ENCODE results near the gene PCDHB4. TPM values are rescaled to one million over a fixed set of nuclear protein-coding genes. Genes with fewer than 3 reads are reported as not detected.

Gene PCDHB4
- total and polyA plus RNA-seq, 2 of the 8 experiments (the other 6 are each of a cell fraction or from before 2014, with no cell fraction given) = 1.3 to 1.5 TPM

DNA sequence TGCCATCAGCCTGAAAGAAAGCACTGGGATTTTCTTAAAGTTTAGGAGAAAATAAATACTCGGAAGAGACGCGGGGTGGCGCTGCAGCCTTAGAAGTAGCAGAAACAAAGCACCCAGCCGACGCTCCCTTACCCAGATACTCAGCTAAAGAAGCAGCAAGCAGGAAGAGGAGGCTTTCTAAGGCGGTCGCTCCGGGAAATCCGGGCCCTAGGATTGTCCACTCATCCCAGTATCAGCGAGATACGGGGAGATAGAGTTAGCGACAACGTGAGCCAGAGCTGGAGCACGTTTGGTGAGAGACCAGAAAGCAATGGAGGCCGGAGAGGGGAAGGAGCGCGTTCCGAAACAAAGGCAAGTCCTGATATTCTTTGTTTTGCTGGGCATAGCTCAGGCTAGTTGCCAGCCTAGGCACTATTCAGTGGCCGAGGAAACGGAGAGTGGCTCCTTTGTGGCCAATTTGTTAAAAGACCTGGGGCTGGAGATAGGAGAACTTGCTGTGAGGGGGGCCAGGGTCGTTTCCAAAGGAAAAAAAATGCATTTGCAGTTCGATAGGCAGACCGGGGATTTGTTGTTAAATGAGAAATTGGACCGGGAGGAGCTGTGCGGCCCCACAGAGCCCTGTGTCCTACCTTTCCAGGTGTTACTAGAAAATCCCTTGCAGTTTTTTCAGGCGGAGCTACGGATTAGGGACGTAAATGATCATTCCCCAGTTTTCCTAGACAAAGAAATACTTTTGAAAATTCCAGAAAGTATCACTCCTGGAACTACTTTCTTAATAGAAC is 26.9 kb upstream of the PCDHB4 start, which contains the start of gene PCDHB2 (continued):
- TF ChIP-seq, protein P1, sequence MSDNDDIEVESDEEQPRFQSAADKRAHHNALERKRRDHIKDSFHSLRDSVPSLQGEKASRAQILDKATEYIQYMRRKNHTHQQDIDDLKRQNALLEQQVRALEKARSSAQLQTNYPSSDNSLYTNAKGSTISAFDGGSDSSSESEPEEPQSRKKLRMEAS (IDR thresholded peaks at IDR 0.05) = peak; percentile 58
- TF ChIP-seq RNF2 (IDR thresholded peaks at IDR 0.05; ENCODE audit: borderline replicate concordance, low read depth, low read length, missing control alignments, poor library complexity, severe bottlenecking) = no peak
- TF ChIP-seq TAF7 (optimal IDR thresholded peaks at IDR 0.05; ENCODE audit: borderline replicate concordance, low read depth, low read length) = peak; percentile 60
- TF ChIP-seq EP300 (IDR thresholded peaks at IDR 0.05; ENCODE audit: borderline replicate concordance in 1 of 2, low read depth in 2 of 2, low read length in 2 of 2) = no peak
- TF ChIP-seq TBP (IDR thresholded peaks at IDR 0.05; ENCODE audit: low read depth, low read length) = peak; percentile 89
- TF ChIP-seq ZNF274 (IDR thresholded peaks at IDR 0.05; ENCODE audit: borderline replicate concordance, extremely low read depth, low read length) = no peak
- no peak for TF ChIP-seq CBX5 (IDR thresholded peaks at IDR 0.05; ENCODE audit: low read depth, low read length)
- peak; percentile 53; the same call in 1 of the 2 replicates for TF ChIP-seq SP4 (IDR thresholded peaks at IDR 0.05; ENCODE audit: low read length)
- TF ChIP-seq, protein P2, sequence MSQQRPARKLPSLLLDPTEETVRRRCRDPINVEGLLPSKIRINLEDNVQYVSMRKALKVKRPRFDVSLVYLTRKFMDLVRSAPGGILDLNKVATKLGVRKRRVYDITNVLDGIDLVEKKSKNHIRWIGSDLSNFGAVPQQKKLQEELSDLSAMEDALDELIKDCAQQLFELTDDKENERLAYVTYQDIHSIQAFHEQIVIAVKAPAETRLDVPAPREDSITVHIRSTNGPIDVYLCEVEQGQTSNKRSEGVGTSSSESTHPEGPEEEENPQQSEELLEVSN (IDR thresholded peaks at IDR 0.05) = peak; percentile 39; the same call in 1 of the 2 replicates
- no peak; the same call in 1 of the 2 replicates for TF ChIP-seq CHD1 (IDR thresholded peaks at IDR 0.05; ENCODE audit: low read depth, low read length)
- no peak for TF ChIP-seq SIX5 (IDR thresholded peaks at IDR 0.05; ENCODE audit: low read depth, low read length)
- TF ChIP-seq ASH2L (IDR thresholded peaks at IDR 0.05; ENCODE audit: low read length) = peak; percentile 69
- TF ChIP-seq POLR2AphosphoS5 (IDR thresholded peaks at IDR 0.05; ENCODE audit: low read depth, low read length) = peak; percentile 88
- TF ChIP-seq KDM1A (IDR thresholded peaks at IDR 0.05; ENCODE audit: borderline replicate concordance, low read length) = no peak
- TF ChIP-seq PHF8 (conservative IDR thresholded peaks at IDR 0.05; ENCODE audit: low read depth, low read length) = peak; percentile 83
- no peak for TF ChIP-seq TCF12 (IDR thresholded peaks at IDR 0.05; ENCODE audit: low read depth, low read length)
- TF ChIP-seq GTF2F1 (IDR thresholded peaks at IDR 0.05; ENCODE audit: borderline replicate concordance, low read depth, low read length) = no peak
- no peak for TF ChIP-seq JUND (IDR thresholded peaks at IDR 0.05; ENCODE audit: low read length)
- peak; percentile 6 for TF ChIP-seq NANOG (IDR thresholded peaks at IDR 0.05; ENCODE audit: insufficient read depth, low read depth, low read length, poor library complexity, severe bottlenecking)
- no peak for TF ChIP-seq GABPA (IDR thresholded peaks at IDR 0.05; ENCODE audit: borderline replicate concordance, insufficient read depth, low read length)

Measured in H1 (cell line).